Psoas muscle (tissue), 8 donors: Measurements from ENCODE around the gene SV2B. TPM values are rescaled to one million over a fixed set of nuclear protein-coding genes. Genes with fewer than 3 reads are reported as not detected.

Experiments
- ATAC-seq, 4 donors: fragments of 200-7000 bp; cut with Tn5 transposase; one replicate each; pipeline ENCODE4 v1.9.1; 2020; ENCODE audit warnings: moderate library complexity in 3 of 4, mild to moderate bottlenecking in 2 of 4
- DNase-seq, 2 donors: peaks; one replicate each; pipeline ENCODE4 v3.0.0-alpha.2; 2020
- H3K27ac ChIP-seq: fragments of 200-600 bp; one replicate; pipeline ENCODE4 v1.8.0; 2022
- H3K27me3 ChIP-seq, 3 donors: fragments of 200-600 bp in 1 of 3; one replicate each; pipeline versions ENCODE4 v1.6.1 to v1.8.0; 2013 to 2022; ENCODE audit warnings: low read length in 2 of 3, mild to moderate bottlenecking in 2 of 3, moderate library complexity in 1 of 3; ENCODE audit not compliant: insufficient read depth in 3 of 3
- H3K36me3 ChIP-seq, 2 donors: fragments of 200-600 bp in 1 of 2; one replicate each; pipeline versions ENCODE4 v1.6.1 to v1.8.0; 2013 to 2022; ENCODE audit warnings: low read depth in 1 of 2, mild to moderate bottlenecking in 1 of 2, moderate library complexity in 1 of 2; ENCODE audit not compliant: insufficient read depth in 1 of 2
- H3K4me1 ChIP-seq: fragments of 200-600 bp; one replicate; pipeline ENCODE4 v1.8.0; 2022
- H3K4me3 ChIP-seq: fragments of 200-600 bp; one replicate; pipeline ENCODE4 v1.8.0; 2022; ENCODE audit warnings: mild to moderate bottlenecking
- H3K9me3 ChIP-seq: fragments of 200-600 bp; one replicate; pipeline ENCODE4 v1.8.0; 2022
- WGBS, 3 donors: extraction: QIAGEN DNeasy Blood & Tissue Kit; methylation state at CpG; one replicate each; pipeline versions ENCODE4 v1.1.6 to v1.1.7; 2013; 5-methylcytosine and 5-hydroxymethylcytosine counted together
- intact Hi-C, 2 donors: fragments of 100-400 bp; cut with DNase I; formaldehyde crosslinking; loops; one replicate each; pipeline versions ENCODE4 v1.11.0 to v1.14.2; 2022
- polyA plus RNA-seq, 3 donors: library from polyadenylated mRNA; stranded (reverse); fragments of 200-250 nt; gene quantifications; one replicate each; pipeline ENCODE4 v1.2.3, GENCODE V29; 2013
- total RNA-seq, 4 donors: library from RNA; stranded (reverse); fragmentation: NEBNext Ultra II Directional in 2 of 4; extraction: Animal tissue kit (Norgen Biotek cat#: 25700) in 2 of 4; gene quantifications; one replicate each; pipeline versions ENCODE4 v1.2.1 to v1.2.4, GENCODE V29; 2021 to 2023
- TF ChIP-seq, protein P1 (sequence below): fragments of 200-600 bp; IDR thresholded peaks from one replicate; pipeline ENCODE4 v1.8.0; 2022; ENCODE audit warnings: antibody characterized with exemption
- donor health status: healthy with polysubstance abuse.
- donor health status: DM: no; HTN: no; CAD: no; lungs with moderate emphysema.
- donor health status: Bipolar disorder and iron deficiency.
- donor health status: healthy.
- donor health status: DM: yes; HTN: yes; CAD: no.
- donor health status: DM: no; HTN: no; CAD: no.
- donor health status: DM: no; HTN: no; CAD: no.
- donor health status: DM: yes; HTN: yes; CAD: no.

SV2B gene
- total and polyA plus RNA-seq, 7 donors: 0.25 to 10.1 (median 2.1) TPM

DNA sequence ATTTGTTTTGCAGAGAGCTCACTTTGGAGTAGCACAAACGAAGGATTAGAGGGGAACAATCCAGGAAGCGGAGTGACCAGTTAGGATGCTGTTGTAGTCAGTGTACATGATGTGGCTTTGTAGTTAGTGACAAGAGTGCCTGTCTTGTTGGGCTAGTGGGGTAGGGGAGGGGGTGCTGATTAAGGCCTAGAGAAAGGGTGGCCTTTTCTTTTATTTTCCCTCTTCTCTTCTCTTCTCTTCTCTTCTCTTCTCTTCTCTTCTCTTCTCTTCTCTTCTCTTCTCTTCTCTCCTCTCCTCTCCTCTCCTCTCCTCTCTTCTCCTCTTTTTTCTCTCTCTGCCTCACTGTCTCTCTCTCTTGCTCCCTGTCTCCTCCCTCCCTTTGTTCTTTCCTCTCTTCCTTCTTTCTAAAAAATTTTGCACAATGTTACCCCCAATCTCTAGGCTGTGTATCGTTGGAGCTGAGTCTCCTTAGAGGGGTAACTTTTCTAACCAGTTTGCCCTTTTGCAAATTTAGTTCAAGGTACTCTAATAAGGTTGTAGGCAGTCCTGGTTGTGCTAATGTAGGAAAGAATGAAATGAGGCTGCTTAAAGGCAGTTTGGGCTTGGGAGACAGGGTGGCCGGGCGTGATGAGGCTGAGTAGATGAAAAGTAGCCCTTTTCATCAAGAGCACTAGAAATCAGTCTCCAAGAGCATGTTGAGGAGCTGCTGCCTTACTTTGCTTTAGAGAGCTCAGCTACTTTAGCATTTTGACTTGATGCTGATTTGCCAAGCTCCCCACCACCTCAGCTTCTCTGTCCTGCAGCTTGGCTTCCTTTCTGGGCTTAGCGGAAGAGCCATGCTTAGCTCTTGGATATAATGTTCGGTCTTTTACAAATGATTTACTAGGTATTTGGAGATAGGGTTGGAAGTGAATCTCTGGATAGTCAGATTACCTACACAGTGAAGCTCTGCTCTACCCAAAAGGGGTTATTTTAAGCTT lies 58.6 kb downstream of the SV2B start:
- peaks cover 0 to 2% (median 2%) of the 10 kb centered on the region in 3 donors for H3K27me3 ChIP-seq
- no peak overlapping the region for H3K27ac ChIP-seq
- ATAC-seq (no peak), DNase-seq (no peak)
- intact Hi-C loops: no loop called here
- TF ChIP-seq, protein P1, sequence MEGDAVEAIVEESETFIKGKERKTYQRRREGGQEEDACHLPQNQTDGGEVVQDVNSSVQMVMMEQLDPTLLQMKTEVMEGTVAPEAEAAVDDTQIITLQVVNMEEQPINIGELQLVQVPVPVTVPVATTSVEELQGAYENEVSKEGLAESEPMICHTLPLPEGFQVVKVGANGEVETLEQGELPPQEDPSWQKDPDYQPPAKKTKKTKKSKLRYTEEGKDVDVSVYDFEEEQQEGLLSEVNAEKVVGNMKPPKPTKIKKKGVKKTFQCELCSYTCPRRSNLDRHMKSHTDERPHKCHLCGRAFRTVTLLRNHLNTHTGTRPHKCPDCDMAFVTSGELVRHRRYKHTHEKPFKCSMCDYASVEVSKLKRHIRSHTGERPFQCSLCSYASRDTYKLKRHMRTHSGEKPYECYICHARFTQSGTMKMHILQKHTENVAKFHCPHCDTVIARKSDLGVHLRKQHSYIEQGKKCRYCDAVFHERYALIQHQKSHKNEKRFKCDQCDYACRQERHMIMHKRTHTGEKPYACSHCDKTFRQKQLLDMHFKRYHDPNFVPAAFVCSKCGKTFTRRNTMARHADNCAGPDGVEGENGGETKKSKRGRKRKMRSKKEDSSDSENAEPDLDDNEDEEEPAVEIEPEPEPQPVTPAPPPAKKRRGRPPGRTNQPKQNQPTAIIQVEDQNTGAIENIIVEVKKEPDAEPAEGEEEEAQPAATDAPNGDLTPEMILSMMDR: no peak
- no peaks in the 10 kb centered on the region for H3K4me1 ChIP-seq
- H3K9me3 ChIP-seq: no peaks in the 10 kb centered on the region
- H3K36me3 ChIP-seq: no peaks in the 10 kb centered on the region
- WGBS, 3 donors: 82 to 89% (median 82%) methylated on average over 7 of the region's 7 CpGs
- H3K4me3 ChIP-seq: no peak overlapping the region

DNA sequence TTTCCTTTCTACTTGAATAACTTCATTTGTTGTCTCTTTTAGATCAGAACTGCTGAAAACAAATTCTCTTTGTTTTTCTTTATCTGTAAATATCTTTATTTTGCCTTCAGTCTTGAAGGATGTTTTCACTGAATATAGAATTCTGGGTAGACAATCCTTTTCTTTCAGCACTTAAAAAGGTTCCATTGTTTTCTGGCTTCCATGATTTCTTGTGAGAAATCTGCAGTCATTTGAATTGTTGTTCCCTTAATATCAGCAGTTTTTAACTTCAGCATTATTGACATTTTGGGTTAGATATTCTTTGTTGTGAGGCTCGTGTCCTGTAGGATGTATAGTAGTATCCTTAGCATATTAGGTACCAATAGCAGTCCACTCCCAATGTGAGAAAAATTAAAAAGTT lies 65.8 kb downstream of the SV2B start:
- Histone ChIP-seq H3K9me3 (peaks cover 13% of the 10 kb centered on the region), H3K36me3 (no peaks in the 10 kb centered on the region), H3K27me3 (peaks cover 0 to 5% (median 2%) of the 10 kb centered on the region in 3 donors), H3K27ac (no peak overlapping the region), H3K4me1 (no peaks in the 10 kb centered on the region), H3K4me3 (no peak overlapping the region)
- ATAC-seq (no peak), DNase-seq (no peak)
- TF ChIP-seq, protein P1: no peak
- intact Hi-C loops: no loop called here
- 90 to 94% (median 93%) methylated on average over 1 of the region's 1 CpG for whole genome bisulfite sequencing, 3 donors

DNA sequence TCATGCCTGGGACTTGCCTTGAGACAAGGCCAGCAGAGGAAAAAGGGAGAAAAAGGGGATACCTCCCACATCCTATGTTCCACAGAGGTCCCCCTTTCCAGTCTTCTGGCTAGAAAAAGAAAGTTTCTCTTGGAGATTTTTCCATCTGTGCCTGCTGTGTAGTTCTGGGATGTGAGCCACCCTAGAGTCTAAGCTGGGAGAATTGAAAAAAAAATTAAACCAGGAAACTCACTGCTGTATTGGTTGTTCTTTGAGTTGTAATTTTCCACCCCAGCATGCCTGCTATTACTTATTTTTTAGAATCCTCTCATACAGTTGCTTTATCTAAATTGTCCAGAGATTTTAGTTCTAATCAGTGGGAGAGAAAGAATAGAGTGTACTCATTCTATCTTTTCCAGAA lies 68.4 kb downstream of the SV2B start:
- ATAC-seq (no peak), DNase-seq (no peak)
- no peaks in the 10 kb centered on the region for H3K4me1 ChIP-seq
- H3K36me3 ChIP-seq: no peaks in the 10 kb centered on the region
- no peak overlapping the region for H3K27ac ChIP-seq
- no peak overlapping the region for H3K4me3 ChIP-seq
- H3K27me3 ChIP-seq: peaks cover 0 to 5% (median 5%) of the 10 kb centered on the region in 3 donors
- H3K9me3 ChIP-seq: peaks cover 13% of the 10 kb centered on the region
- TF ChIP-seq, protein P1: no peak
- intact Hi-C loops: no loop called here

DNA sequence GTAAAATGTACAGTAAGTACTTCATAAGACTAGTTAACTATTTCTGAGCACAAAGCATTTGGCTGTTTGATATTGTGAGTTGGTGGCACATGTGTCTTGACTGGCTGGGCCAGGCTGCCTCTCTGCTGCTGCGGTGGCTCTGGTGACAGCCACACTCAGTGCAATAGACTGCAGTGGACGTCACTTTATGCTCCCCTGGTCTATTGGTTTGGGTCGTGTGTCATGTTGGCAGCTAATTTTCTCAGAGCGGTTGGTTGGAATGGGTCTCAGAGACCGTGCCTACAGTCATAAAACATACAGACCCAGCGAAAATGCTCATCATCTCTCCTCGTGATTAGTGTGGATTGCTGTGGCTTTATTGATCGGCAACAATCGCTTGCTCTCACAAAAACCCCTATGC lies 71.3 kb downstream of the SV2B start:
- TF ChIP-seq, protein P1: no peak
- DNase-seq (no peak), ATAC-seq (no peak)
- no peak overlapping the region for H3K27ac ChIP-seq
- peaks cover 0 to 5% (median 5%) of the 10 kb centered on the region in 3 donors for H3K27me3 ChIP-seq
- H3K4me1 ChIP-seq: no peaks in the 10 kb centered on the region
- H3K4me3 ChIP-seq: no peak overlapping the region
- H3K36me3 ChIP-seq: no peaks in the 10 kb centered on the region
- intact Hi-C loops: no loop called here
- no peaks in the 10 kb centered on the region for H3K9me3 ChIP-seq
- 51 to 59% (median 53%) methylated on average over 9 of the region's 9 CpGs for WGBS, 3 donors
